Erythroblast (primary cell): ENCODE data around the gene SMARCD3.

ENCODE experiments used
- GATA1 ChIP-seq: IDR thresholded peaks from 2 replicates; pipeline ENCODE4 v1.6.1; 2011; ENCODE audit warnings: low read depth, mild to moderate bottlenecking, control low read depth, low read length, moderate library complexity
- POLR2A ChIP-seq: IDR thresholded peaks from 2 replicates; pipeline ENCODE4 v1.6.1; 2011; ENCODE audit warnings: mild to moderate bottlenecking, low read length

GRCh38 chr7:151255390-151255789 is 6.9 kb upstream of the SMARCD3 start:
- TF ChIP-seq POLR2A = no peak
- no peak for TF ChIP-seq GATA1
